PFSK-1 (cell line): Measurements from ENCODE around the gene RBM14.

Experiments used
- POLR2AphosphoS5 ChIP-seq: IDR thresholded peaks from 2 replicates; pipeline ENCODE4 v1.6.1; 2012; ENCODE audit warnings: low read depth, mild to moderate bottlenecking, control low read depth, low read length, moderate library complexity
- REST ChIP-seq, 2 experiments: IDR thresholded peaks; 2 replicates each; pipeline versions ENCODE4 v1.6.1 to v1.8.0; 2011 to 2012; ENCODE audit warnings: low read depth in 2 of 2, low read length in 2 of 2, control low read depth in 1 of 2, inconsistent platforms in 1 of 2, mild to moderate bottlenecking in 1 of 2, moderate library complexity in 1 of 2; ENCODE audit not compliant: insufficient read depth in 1 of 2
- TAF1 ChIP-seq: IDR thresholded peaks from 2 replicates; pipeline ENCODE4 v1.6.1; 2012; ENCODE audit warnings: low read length, control low read depth, borderline replicate concordance; ENCODE audit not compliant: insufficient read depth

- no peak for TF ChIP-seq POLR2AphosphoS5
- TF ChIP-seq REST (IDR thresholded peaks at IDR 0.05; ENCODE audit: insufficient read depth in 1 of 2, low read depth in 2 of 2, low read length in 2 of 2), result no peak
- TF ChIP-seq TAF1, result no peak
Observed at GRCh38 chr11:66581261-66581660, 35.2 kb upstream of the RBM14 start.
